Thyroid gland (tissue), 4 donors: ENCODE results near the gene ASB7. TPM values are rescaled to one million over a fixed set of nuclear protein-coding genes. Genes with fewer than 3 reads are reported as not detected.

ENCODE experiments used
- DNase-seq, 2 donors: peaks; one replicate each; pipeline ENCODE4 v3.0.0-alpha.2; 2019
- H3K27ac ChIP-seq, 3 donors: fragments of 200-600 bp; sonication (generic); 1 replicate in 2 of 3; 2 replicates in 1 of 3; pipeline ENCODE4 v1.5.1; 2016 to 2019; ENCODE audit warnings: mild to moderate bottlenecking in 1 of 3, moderate library complexity in 1 of 3
- H3K27me3 ChIP-seq: fragments of 200-600 bp; sonication (generic); one replicate; pipeline ENCODE4 v1.5.1; 2019
- H3K36me3 ChIP-seq, 2 donors: fragments of 200-600 bp; sonication (generic); one replicate each; pipeline ENCODE4 v1.5.1; 2016 to 2019
- H3K4me1 ChIP-seq, 2 donors: fragments of 200-600 bp; sonication (generic); one replicate each; pipeline ENCODE4 v1.5.1; 2017 to 2019
- H3K4me3 ChIP-seq, 3 donors: fragments of 200-600 bp; sonication (generic); replicated peaks in 1 of 3; 1 replicate in 2 of 3; 2 replicates in 1 of 3; pipeline ENCODE4 v1.5.1; 2016; ENCODE audit warnings: mild to moderate bottlenecking in 1 of 3
- H3K9me3 ChIP-seq: fragments of 200-600 bp; sonication (generic); one replicate; pipeline ENCODE4 v1.5.1; 2017
- CTCF ChIP-seq, 6 experiments: fragments of 200-600 bp in 3 of 6; fragments of 450-650 bp in 3 of 6; sonication (generic) in 3 of 6; IDR thresholded peaks; one replicate each; pipeline ENCODE4 v1.5.1; 2016 to 2019; ENCODE audit warnings: antibody characterized with exemption in 6 of 6, mild to moderate bottlenecking in 2 of 6, inconsistent platforms in 1 of 6, moderate library complexity in 1 of 6
- POLR2A ChIP-seq, 2 donors: fragments of 450-650 bp; IDR thresholded peaks; one replicate each; pipeline ENCODE4 v1.6.1; 2017; ENCODE audit warnings: antibody characterized with exemption in 2 of 2, mild to moderate bottlenecking in 2 of 2, moderate library complexity in 1 of 2
- WGBS, 2 donors: methylation state at CpG; one replicate each; pipeline ENCODE4 v1.1.5; 2017; 5-methylcytosine and 5-hydroxymethylcytosine counted together
- intact Hi-C: fragments of 100-400 bp; cut with DNase I; formaldehyde crosslinking; loops from one replicate; pipeline ENCODE4 v1.15.1; 2023
- total RNA-seq, 4 donors: library from RNA; depleted of rRNA; stranded (reverse); fragments of >200 nt; gene quantifications; one replicate each; pipeline ENCODE4 v1.2.3, GENCODE V29; 2016

The ASB7 gene
- total RNA-seq, 4 donors from 2014 or later = 16.2 to 21.0 (median 19.7) TPM

GRCh38 chr15:100591835-100592234, 10.6 kb upstream of the ASB7 start:
- DNase-seq = no peak
- intact Hi-C loops = no loop called here
- no peak overlapping the region for H3K4me3 ChIP-seq
- H3K27me3 ChIP-seq = no peaks in the 10 kb centered on the region
- no peaks in the 10 kb centered on the region for H3K9me3 ChIP-seq
- TF ChIP-seq CTCF (IDR thresholded peaks at IDR 0.05) (no peak), POLR2A (IDR thresholded peaks at IDR 0.05) (no peak)
- H3K27ac ChIP-seq = no peak overlapping the region
- no peaks in the 10 kb centered on the region for H3K36me3 ChIP-seq
- peaks cover 7 to 13% of the 10 kb centered on the region in 2 donors for H3K4me1 ChIP-seq
- WGBS, 2 donors = 67 to 68% methylated on average over 2 of the region's 2 CpGs

- H3K9me3 ChIP-seq = no peaks in the 10 kb centered on the region
- DNase-seq = no peak
- H3K4me1 ChIP-seq = peaks cover 17 to 24% of the 10 kb centered on the region in 2 donors
- WGBS, 2 donors = 83 to 90% methylated on average over 3 of the region's 3 CpGs
- H3K36me3 ChIP-seq = no peaks in the 10 kb centered on the region
- no peak overlapping the region for H3K4me3 ChIP-seq
- no peak overlapping the region for H3K27ac ChIP-seq
- no peaks in the 10 kb centered on the region for H3K27me3 ChIP-seq
- intact Hi-C loops = no loop called here
- TF ChIP-seq POLR2A (IDR thresholded peaks at IDR 0.05) = no peak
- no peak for TF ChIP-seq CTCF (IDR thresholded peaks at IDR 0.05)
Observed at GRCh38 chr15:100592898-100593297, 9.5 kb upstream of the ASB7 start.

GRCh38 chr15:100593431-100593830, 9.0 kb upstream of the ASB7 start:
- Histone ChIP-seq H3K4me1 (peaks cover 18 to 29% of the 10 kb centered on the region in 2 donors), H3K36me3 (no peaks in the 10 kb centered on the region), H3K4me3 (no peak overlapping the region), H3K27ac (no peak overlapping the region), H3K9me3 (no peaks in the 10 kb centered on the region), H3K27me3 (no peaks in the 10 kb centered on the region)
- 95 to 99% methylated on average over 2 of the region's 2 CpGs for WGBS, 2 donors
- no peak for DNase-seq
- intact Hi-C loops = no loop called here
- TF ChIP-seq POLR2A (IDR thresholded peaks at IDR 0.05) = no peak
- TF ChIP-seq CTCF (IDR thresholded peaks at IDR 0.05) = no peak

GRCh38 chr15:100595964-100596363, 6.4 kb upstream of the ASB7 start:
- peak in 1 of 2 donors; percentile 7 for DNase-seq
- 92 to 95% methylated on average over 3 of the region's 3 CpGs for WGBS, 2 donors
- intact Hi-C loops = no loop called here
- Histone ChIP-seq H3K9me3 (no peaks in the 10 kb centered on the region), H3K4me1 (peaks cover 29 to 50% of the 10 kb centered on the region in 2 donors), H3K27me3 (no peaks in the 10 kb centered on the region), H3K4me3 (no peak overlapping the region), H3K27ac (peak overlapping the region in 2 of 3 donors; percentile 45 to 50), H3K36me3 (no peaks in the 10 kb centered on the region)
- no peak for TF ChIP-seq CTCF (IDR thresholded peaks at IDR 0.05)
- TF ChIP-seq POLR2A (IDR thresholded peaks at IDR 0.05) = no peak

- peak; percentile 52 to 53 for DNase-seq
- no peak overlapping the region for H3K4me3 ChIP-seq
- intact Hi-C loops = no loop called here
- TF ChIP-seq CTCF (IDR thresholded peaks at IDR 0.05) = no peak
- no peak for TF ChIP-seq POLR2A (IDR thresholded peaks at IDR 0.05)
- H3K36me3 ChIP-seq = no peaks in the 10 kb centered on the region
- WGBS, 2 donors = 53 to 54% methylated on average over 7 of the region's 7 CpGs
- peak overlapping the region; percentile 22 to 50 (median 45) for H3K27ac ChIP-seq
- no peaks in the 10 kb centered on the region for H3K9me3 ChIP-seq
- H3K4me1 ChIP-seq = peaks cover 34 to 54% of the 10 kb centered on the region in 2 donors
- no peaks in the 10 kb centered on the region for H3K27me3 ChIP-seq
Observed at GRCh38 chr15:100596792-100597191, 5.6 kb upstream of the ASB7 start.
